GM19372 (cell line): ENCODE measurements around the gene SDK2.

Experiments used
- ATAC-seq: cut with Tn5 transposase; IDR thresholded peaks from one replicate; pipeline ENCODE4 v1.9.1; 2021; ENCODE audit warnings: mild to moderate bottlenecking, low read depth, moderate library complexity; ENCODE audit not compliant: unreplicated experiment

Gene SDK2

GRCh38 chr17:73436954-73437353, 207.3 kb downstream of the SDK2 start:
- no peak for ATAC-seq

- ATAC-seq: no peak
Measured at GRCh38 chr17:73435412-73435811, 208.8 kb downstream of the SDK2 start.

GRCh38 chr17:73434154-73434553, 210.1 kb downstream of the SDK2 start:
- no peak for ATAC-seq

- no peak for ATAC-seq
Measured at GRCh38 chr17:73433501-73433900, 210.7 kb downstream of the SDK2 start.

GRCh38 chr17:73432624-73433190, 211.5 kb downstream of the SDK2 start:
- no peak for ATAC-seq

- no peak for ATAC-seq
Measured at GRCh38 chr17:73431401-73432205, 212.6 kb downstream of the SDK2 start.

GRCh38 chr17:73430848-73431247, 213.4 kb downstream of the SDK2 start:
- no peak for ATAC-seq

GRCh38 chr17:73430165-73430680, 214.0 kb downstream of the SDK2 start:
- ATAC-seq: no peak

- peak; percentile 81 for ATAC-seq
Measured at GRCh38 chr17:73429440-73430164, 214.6 kb downstream of the SDK2 start.

GRCh38 chr17:73427198-73427597, 217.0 kb downstream of the SDK2 start:
- ATAC-seq: no peak

- ATAC-seq: no peak
Measured at GRCh38 chr17:73424571-73424970, 219.7 kb downstream of the SDK2 start.

- no peak for ATAC-seq
Measured at GRCh38 chr17:73423806-73424205, 220.4 kb downstream of the SDK2 start.

GRCh38 chr17:73423159-73423715, 221.0 kb downstream of the SDK2 start:
- no peak for ATAC-seq

- ATAC-seq: no peak
Measured at GRCh38 chr17:73422121-73422520, 222.1 kb downstream of the SDK2 start.

- ATAC-seq: no peak
Measured at GRCh38 chr17:73420897-73421296, 223.3 kb downstream of the SDK2 start.

- no peak for ATAC-seq
Measured at GRCh38 chr17:73419881-73420280, 224.4 kb downstream of the SDK2 start.

GRCh38 chr17:73419051-73419450, 225.2 kb downstream of the SDK2 start:
- ATAC-seq: no peak

- no peak for ATAC-seq
Measured at GRCh38 chr17:73415782-73416181, 228.5 kb downstream of the SDK2 start.

- ATAC-seq: no peak
Measured at GRCh38 chr17:73414171-73414955, 229.9 kb downstream of the SDK2 start.

- no peak for ATAC-seq
Measured at GRCh38 chr17:73412914-73413313, 231.3 kb downstream of the SDK2 start.
